GM19372 (cell line): ENCODE data around the gene PGM5.
A peak's percentile ranks its signal among the peaks of the same experiment; 100 is the strongest.

ENCODE experiments used
- ATAC-seq: cut with Tn5 transposase; IDR thresholded peaks from one replicate; pipeline ENCODE4 v1.9.1; 2021; ENCODE audit warnings: mild to moderate bottlenecking, low read depth, moderate library complexity; ENCODE audit not compliant: unreplicated experiment

PGM5 gene

GRCh38 chr9:68493541-68493940 lies 137.1 kb downstream of the PGM5 start:
- no peak for ATAC-seq

GRCh38 chr9:68493958-68494577 lies 137.7 kb downstream of the PGM5 start:
- no peak for ATAC-seq

GRCh38 chr9:68495247-68495646 lies 138.8 kb downstream of the PGM5 start:
- no peak for ATAC-seq

GRCh38 chr9:68496356-68496755 lies 139.9 kb downstream of the PGM5 start:
- no peak for ATAC-seq

- no peak for ATAC-seq
Observed at GRCh38 chr9:68497629-68498028, 141.2 kb downstream of the PGM5 start.

GRCh38 chr9:68498816-68499215 lies 142.4 kb downstream of the PGM5 start:
- ATAC-seq: no peak

GRCh38 chr9:68500457-68501381 lies 144.3 kb downstream of the PGM5 start:
- no peak for ATAC-seq

- no peak for ATAC-seq
Observed at GRCh38 chr9:68502279-68502678, 145.9 kb downstream of the PGM5 start.

- ATAC-seq: peak; percentile 54
Observed at GRCh38 chr9:68505681-68506409, 149.4 kb downstream of the PGM5 start.

GRCh38 chr9:68506551-68506950 lies 150.1 kb downstream of the PGM5 start:
- no peak for ATAC-seq

- no peak for ATAC-seq
Observed at GRCh38 chr9:68507130-68507805, 150.9 kb downstream of the PGM5 start.

- no peak for ATAC-seq
Observed at GRCh38 chr9:68507806-68508145, 151.4 kb downstream of the PGM5 start.

GRCh38 chr9:68508547-68508946 lies 152.1 kb downstream of the PGM5 start:
- no peak for ATAC-seq

- ATAC-seq: no peak
Observed at GRCh38 chr9:68509689-68510088, 153.3 kb downstream of the PGM5 start.

GRCh38 chr9:68513385-68513784 lies 157.0 kb downstream of the PGM5 start:
- ATAC-seq: no peak

- ATAC-seq: no peak
Observed at GRCh38 chr9:68513981-68514380, 157.6 kb downstream of the PGM5 start.

- ATAC-seq: no peak
Observed at GRCh38 chr9:68515326-68516017, 159.1 kb downstream of the PGM5 start.

GRCh38 chr9:68522131-68522530 lies 165.7 kb downstream of the PGM5 start:
- no peak for ATAC-seq

GRCh38 chr9:68522954-68523353 lies 166.5 kb downstream of the PGM5 start:
- no peak for ATAC-seq

- no peak for ATAC-seq
Observed at GRCh38 chr9:68523367-68523936, 167.0 kb downstream of the PGM5 start.
